ENCODE data around the gene RNLS.
"Not testable (repeated sequence)": the region's sequence is repeated elsewhere in the genome, so short reads cannot be mapped to it uniquely, and the experiment has no call there.

DNA sequence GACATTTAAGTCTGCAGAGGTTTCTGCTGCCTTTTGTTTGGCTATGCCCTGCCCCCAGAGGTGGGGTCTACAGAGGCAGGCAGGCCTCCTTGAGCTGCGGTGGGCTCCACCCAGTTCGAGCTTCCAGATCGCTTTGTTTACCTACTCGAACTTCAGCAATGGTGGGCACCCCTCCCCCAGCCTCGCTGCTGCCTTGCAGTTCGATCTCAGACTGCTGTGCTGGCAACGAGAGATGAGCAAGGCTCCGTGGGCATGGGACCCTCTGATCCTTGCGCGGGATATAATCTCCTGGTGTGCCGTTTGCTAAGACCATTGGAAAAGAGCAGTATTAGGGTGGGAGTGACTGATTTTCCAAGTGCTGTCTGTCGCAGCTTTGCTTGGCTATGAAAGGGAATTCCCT, 227.4 kb downstream of the RNLS start:
- TF ChIP-seq, protein P1, sequence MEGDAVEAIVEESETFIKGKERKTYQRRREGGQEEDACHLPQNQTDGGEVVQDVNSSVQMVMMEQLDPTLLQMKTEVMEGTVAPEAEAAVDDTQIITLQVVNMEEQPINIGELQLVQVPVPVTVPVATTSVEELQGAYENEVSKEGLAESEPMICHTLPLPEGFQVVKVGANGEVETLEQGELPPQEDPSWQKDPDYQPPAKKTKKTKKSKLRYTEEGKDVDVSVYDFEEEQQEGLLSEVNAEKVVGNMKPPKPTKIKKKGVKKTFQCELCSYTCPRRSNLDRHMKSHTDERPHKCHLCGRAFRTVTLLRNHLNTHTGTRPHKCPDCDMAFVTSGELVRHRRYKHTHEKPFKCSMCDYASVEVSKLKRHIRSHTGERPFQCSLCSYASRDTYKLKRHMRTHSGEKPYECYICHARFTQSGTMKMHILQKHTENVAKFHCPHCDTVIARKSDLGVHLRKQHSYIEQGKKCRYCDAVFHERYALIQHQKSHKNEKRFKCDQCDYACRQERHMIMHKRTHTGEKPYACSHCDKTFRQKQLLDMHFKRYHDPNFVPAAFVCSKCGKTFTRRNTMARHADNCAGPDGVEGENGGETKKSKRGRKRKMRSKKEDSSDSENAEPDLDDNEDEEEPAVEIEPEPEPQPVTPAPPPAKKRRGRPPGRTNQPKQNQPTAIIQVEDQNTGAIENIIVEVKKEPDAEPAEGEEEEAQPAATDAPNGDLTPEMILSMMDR (IDR thresholded peaks at IDR 0.05; ENCODE audit: low read depth, low read length) = not testable (repeated sequence)
- not testable (repeated sequence) for TF ChIP-seq POLR2A (IDR thresholded peaks at IDR 0.05; ENCODE audit: extremely low read depth, insufficient read length); MYC (IDR thresholded peaks at IDR 0.05; ENCODE audit: low read depth, low read length)
- TF ChIP-seq, protein P2, sequence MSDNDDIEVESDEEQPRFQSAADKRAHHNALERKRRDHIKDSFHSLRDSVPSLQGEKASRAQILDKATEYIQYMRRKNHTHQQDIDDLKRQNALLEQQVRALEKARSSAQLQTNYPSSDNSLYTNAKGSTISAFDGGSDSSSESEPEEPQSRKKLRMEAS (IDR thresholded peaks at IDR 0.05; ENCODE audit: low read depth, low read length) = not testable (repeated sequence)
